Measurements from ENCODE around the gene GALNS.

DNA sequence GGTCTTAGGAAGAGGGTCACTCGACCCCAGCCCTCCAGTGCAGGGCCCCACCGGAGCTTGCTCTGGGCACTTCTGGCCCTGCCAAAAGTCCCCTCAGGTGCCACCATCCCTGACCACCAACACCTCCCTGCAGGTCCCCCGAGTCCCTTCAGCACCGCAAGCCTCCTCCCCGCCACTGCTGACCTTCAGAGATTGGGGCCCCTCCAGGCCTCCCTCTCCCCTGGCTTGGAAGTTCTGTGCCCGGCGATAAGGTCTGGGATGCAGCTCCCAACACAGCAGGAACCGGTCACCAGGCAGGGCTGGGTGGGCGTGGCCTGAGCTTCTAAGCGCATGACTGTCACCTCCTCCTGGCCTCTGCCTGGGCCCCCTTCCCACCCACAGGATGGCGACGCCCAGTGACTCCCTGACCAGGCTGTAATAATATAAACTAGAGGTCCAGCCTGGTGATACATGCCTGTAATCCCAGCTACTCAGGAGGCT lies 82.9 kb downstream of the GALNS start:
- TF ChIP-seq CTCF (IDR thresholded peaks at IDR 0.05; ENCODE audit: poor library complexity): no peak
- TF ChIP-seq EZH2 (IDR thresholded peaks at IDR 0.05; ENCODE audit: borderline replicate concordance): no peak
- TF ChIP-seq EZH2phosphoT487 (IDR thresholded peaks at IDR 0.05; ENCODE audit: low read depth, severe bottlenecking, unreplicated experiment): no peak
